Measurements from ENCODE around the gene ANXA2R. TPM values are rescaled to one million over a fixed set of nuclear protein-coding genes. Genes with fewer than 3 reads are reported as not detected.
"Not testable (repeated sequence)": the region's sequence is repeated elsewhere in the genome, so short reads cannot be mapped to it uniquely, and the experiment has no call there.

Gene ANXA2R
- total RNA-seq, 4 donors from 2014 or later = 1.5 to 4.2 (median 2.0) TPM

DNA sequence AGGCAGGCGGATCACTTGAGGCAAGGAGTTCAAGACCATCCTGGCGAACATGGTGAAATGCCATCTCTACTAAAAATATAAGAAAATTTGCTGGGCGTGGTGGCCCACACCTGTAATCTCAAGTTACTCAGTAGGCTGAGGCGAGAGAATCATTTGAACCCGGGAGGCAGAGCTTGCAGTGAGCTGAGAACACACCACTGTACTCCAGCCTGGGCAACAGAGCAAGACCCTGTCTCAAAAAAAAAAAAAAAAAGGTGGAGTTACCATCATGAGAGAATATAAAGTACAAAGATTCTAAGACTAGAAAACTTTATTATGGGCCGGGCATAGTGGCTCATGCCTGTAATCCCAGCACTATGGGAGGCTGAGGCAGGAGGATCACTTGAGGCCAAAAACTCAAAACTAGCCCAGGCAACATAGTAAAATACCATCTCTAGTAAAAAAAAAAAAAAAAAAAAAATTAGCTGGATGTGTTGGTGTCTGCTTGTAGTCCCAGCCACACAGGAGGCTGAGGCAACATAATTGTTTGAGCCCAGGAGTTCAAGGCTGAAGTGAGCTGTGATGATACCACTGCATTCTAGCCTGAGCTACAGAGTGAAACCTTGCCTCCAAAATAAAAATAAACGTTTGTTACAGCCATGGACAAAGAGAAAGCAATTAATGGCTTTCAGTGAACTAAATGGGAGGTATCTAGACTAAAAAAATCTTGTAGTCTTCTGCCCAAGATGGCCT is 12.9 kb downstream of the ANXA2R start:
- TF ChIP-seq POLR2A (IDR thresholded peaks at IDR 0.05; ENCODE audit: low read depth) = no peak
- no peak for TF ChIP-seq POLR2AphosphoS5 (IDR thresholded peaks at IDR 0.05)
- no peak for TF ChIP-seq EP300 (IDR thresholded peaks at IDR 0.05)
- TF ChIP-seq CTCF (IDR thresholded peaks at IDR 0.05) = no peak
- peaks cover 0 to 40% (median 4%) of the 10 kb centered on the region in 4 donors for H3K27me3 ChIP-seq
- WGBS = 80% methylated on average over 7 of the region's 7 CpGs
- no peaks in the 10 kb centered on the region for H3K36me3 ChIP-seq
- no peak for DNase-seq (ENCODE audit: extremely low spot score)
- H3K9me3 ChIP-seq = no peaks in the 10 kb centered on the region
- intact Hi-C loops (cut with DNase I) = no loop called here
- H3K4me1 ChIP-seq = no peaks in the 10 kb centered on the region
- no peak overlapping the region for H3K27ac ChIP-seq (replicated peaks in 1 of 4)
- H3K4me3 ChIP-seq = no peak overlapping the region

GRCh38 chr5:43025184-43025950 is 14.8 kb downstream of the ANXA2R start:
- H3K36me3 ChIP-seq; H3K27ac ChIP-seq (replicated peaks in 1 of 4); H3K9me3 ChIP-seq; DNase-seq (ENCODE audit: extremely low spot score); H3K4me3 ChIP-seq; H3K4me1 ChIP-seq; intact Hi-C loops (cut with DNase I): not testable (repeated sequence)
- WGBS = 60% methylated on average over 25 of the region's 25 CpGs
- H3K27me3 ChIP-seq = peaks cover 0 to 54% (median 11%) of the 10 kb centered on the region in 4 donors

DNA sequence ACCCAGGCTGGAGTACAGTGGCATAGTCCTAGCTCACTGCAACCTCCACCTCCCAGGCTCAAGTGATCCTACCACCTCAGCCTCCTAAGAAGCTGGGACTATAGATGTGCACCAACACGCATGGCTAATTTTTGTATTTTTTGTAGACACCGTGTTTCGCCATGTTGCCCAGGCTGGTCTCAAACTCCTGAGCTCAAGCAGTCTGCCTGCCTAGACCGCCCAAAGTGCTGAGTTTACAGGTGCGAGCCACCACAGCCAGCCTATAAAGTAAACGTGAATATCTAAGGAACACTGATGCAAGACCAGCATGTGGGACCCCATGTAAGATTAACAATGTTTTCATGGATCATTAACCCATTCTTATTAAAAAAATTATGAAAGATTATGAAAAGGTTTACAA is 15.9 kb downstream of the ANXA2R start:
- WGBS = 72% methylated on average over 6 of the region's 6 CpGs
- no peak for DNase-seq (ENCODE audit: extremely low spot score)
- H3K4me3 ChIP-seq = no peak overlapping the region
- no peaks in the 10 kb centered on the region for H3K36me3 ChIP-seq
- no peaks in the 10 kb centered on the region for H3K9me3 ChIP-seq
- intact Hi-C loops (cut with DNase I) = no loop called here
- H3K4me1 ChIP-seq = peaks cover 0 to 13% (median 5%) of the 10 kb centered on the region in 4 donors
- TF ChIP-seq POLR2AphosphoS5 (IDR thresholded peaks at IDR 0.05) = no peak
- no peak for TF ChIP-seq CTCF (IDR thresholded peaks at IDR 0.05)
- TF ChIP-seq EP300 (IDR thresholded peaks at IDR 0.05) = no peak
- no peak for TF ChIP-seq POLR2A (IDR thresholded peaks at IDR 0.05; ENCODE audit: low read depth)
- H3K27me3 ChIP-seq = peaks cover 0 to 65% (median 22%) of the 10 kb centered on the region in 4 donors
- no peak overlapping the region for H3K27ac ChIP-seq (replicated peaks in 1 of 4)

- no peak for DNase-seq (ENCODE audit: extremely low spot score)
- Histone ChIP-seq H3K36me3 (no peaks in the 10 kb centered on the region), H3K4me1 (peaks cover 6 to 24% (median 11%) of the 10 kb centered on the region in 4 donors), H3K27me3 (peaks cover 0 to 96% (median 44%) of the 10 kb centered on the region in 4 donors), H3K27ac (replicated peaks in 1 of 4) (no peak overlapping the region), H3K9me3 (no peaks in the 10 kb centered on the region), H3K4me3 (no peak overlapping the region)
- whole genome bisulfite sequencing = 97% methylated on average over 2 of the region's 2 CpGs
- TF ChIP-seq POLR2A (IDR thresholded peaks at IDR 0.05; ENCODE audit: low read depth) (no peak), EP300 (IDR thresholded peaks at IDR 0.05) (no peak), CTCF (IDR thresholded peaks at IDR 0.05) (no peak), POLR2AphosphoS5 (IDR thresholded peaks at IDR 0.05) (no peak)
- intact Hi-C loops (cut with DNase I) = no loop called here
These were observed 19.0 kb downstream of the ANXA2R start for GRCh38 chr5:43021151-43021550.

- intact Hi-C loops (cut with DNase I) = no loop called here
- Histone ChIP-seq H3K27me3 (peaks cover 0 to 95% (median 44%) of the 10 kb centered on the region in 4 donors), H3K4me1 (peaks cover 6 to 24% (median 11%) of the 10 kb centered on the region in 4 donors), H3K9me3 (no peaks in the 10 kb centered on the region), H3K4me3 (peak overlapping the region; percentile 48 to 55 (median 52)), H3K27ac (replicated peaks in 1 of 4) (peak overlapping the region; percentile 78 to 90 (median 85)), H3K36me3 (no peaks in the 10 kb centered on the region)
- peak in 1 of 2 donors; percentile 1 for TF ChIP-seq POLR2AphosphoS5 (IDR thresholded peaks at IDR 0.05)
- TF ChIP-seq EP300 (IDR thresholded peaks at IDR 0.05) = no peak
- WGBS = 22% methylated on average over 6 of the region's 11 CpGs
- DNase-seq (ENCODE audit: extremely low spot score) = no peak
These were observed 19.7 kb downstream of the ANXA2R start for GRCh38 chr5:43020399-43020746.
